ENCODE results near the gene FABP6. TPM values are rescaled to one million over a fixed set of nuclear protein-coding genes. Genes with fewer than 3 reads are reported as not detected.

The FABP6 gene
- total and polyA plus RNA-seq, 4 donors: 5.0 to 13.1 (median 6.3) TPM

DNA sequence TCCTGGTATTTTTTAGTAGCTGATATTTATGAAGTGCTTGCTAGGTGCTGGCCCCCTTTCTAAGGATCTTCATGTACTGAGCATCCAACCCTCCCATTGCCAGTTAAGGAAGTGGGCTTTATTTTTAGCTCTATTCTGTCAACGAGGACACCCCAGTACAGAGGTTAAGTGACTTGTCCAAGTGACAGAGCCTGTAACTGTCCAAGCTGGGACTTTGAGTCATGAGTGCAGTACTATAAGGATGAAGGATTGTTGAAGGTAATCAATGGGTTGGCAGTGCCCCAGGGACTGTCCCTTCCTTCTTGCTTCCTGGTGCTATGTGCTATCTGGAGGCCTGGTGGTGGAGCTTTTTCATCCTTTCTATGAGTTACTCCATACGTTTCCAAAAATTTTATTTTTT lies 18.0 kb upstream of the FABP6 start:
- 68 to 71% methylated on average over 2 of the region's 2 CpGs for WGBS, 2 donors
- H3K9me3 ChIP-seq (ENCODE audit: control insufficient read depth in 4 of 4, insufficient read depth in 3 of 4, low read length in 3 of 4): no peaks in the 10 kb centered on the region
- H3K9ac ChIP-seq (ENCODE audit: insufficient read depth in 1 of 2, low read length in 2 of 2): no peak overlapping the region
- no peak overlapping the region for H3K4me3 ChIP-seq
- ATAC-seq (ENCODE audit: insufficient read depth, low FRiP score) (no peak), DNase-seq (no peak)
- H3K27me3 ChIP-seq (ENCODE audit: control insufficient read depth in 3 of 3, insufficient read depth in 3 of 3, low read length in 2 of 3): no peaks in the 10 kb centered on the region
- H3K36me3 ChIP-seq (ENCODE audit: control insufficient read depth in 4 of 4, insufficient read depth in 4 of 4, low read length in 4 of 4): no peaks in the 10 kb centered on the region
- no peaks in the 10 kb centered on the region for H3K4me1 ChIP-seq (ENCODE audit: control insufficient read depth in 5 of 5, insufficient read depth in 5 of 5, low read length in 5 of 5)
- H3K27ac ChIP-seq (ENCODE audit: low read depth in 1 of 2, low read length in 1 of 2): no peak overlapping the region
- TF ChIP-seq, protein P1, sequence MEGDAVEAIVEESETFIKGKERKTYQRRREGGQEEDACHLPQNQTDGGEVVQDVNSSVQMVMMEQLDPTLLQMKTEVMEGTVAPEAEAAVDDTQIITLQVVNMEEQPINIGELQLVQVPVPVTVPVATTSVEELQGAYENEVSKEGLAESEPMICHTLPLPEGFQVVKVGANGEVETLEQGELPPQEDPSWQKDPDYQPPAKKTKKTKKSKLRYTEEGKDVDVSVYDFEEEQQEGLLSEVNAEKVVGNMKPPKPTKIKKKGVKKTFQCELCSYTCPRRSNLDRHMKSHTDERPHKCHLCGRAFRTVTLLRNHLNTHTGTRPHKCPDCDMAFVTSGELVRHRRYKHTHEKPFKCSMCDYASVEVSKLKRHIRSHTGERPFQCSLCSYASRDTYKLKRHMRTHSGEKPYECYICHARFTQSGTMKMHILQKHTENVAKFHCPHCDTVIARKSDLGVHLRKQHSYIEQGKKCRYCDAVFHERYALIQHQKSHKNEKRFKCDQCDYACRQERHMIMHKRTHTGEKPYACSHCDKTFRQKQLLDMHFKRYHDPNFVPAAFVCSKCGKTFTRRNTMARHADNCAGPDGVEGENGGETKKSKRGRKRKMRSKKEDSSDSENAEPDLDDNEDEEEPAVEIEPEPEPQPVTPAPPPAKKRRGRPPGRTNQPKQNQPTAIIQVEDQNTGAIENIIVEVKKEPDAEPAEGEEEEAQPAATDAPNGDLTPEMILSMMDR (IDR thresholded peaks at IDR 0.05; ENCODE audit: control extremely low read depth, extremely low read depth): no peak

DNA sequence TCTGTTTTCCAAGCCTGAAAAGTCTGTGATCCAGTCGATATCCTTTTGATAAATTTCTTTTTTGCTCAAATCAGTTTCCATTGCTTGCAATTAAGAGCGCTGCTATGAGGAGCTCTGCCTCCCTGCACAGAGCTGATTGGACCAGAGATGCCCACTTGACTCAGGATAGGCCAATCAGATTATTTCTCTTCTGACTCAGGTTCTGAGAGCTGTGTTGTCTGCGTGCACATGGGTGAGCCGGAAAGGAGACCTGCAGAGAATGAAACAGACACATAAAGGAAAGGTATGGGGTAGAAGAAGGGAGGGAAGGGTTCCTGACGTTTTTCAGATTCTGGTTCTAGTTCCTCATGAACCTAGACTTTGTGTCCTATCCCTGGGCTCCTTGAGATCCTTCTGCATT lies 15.8 kb upstream of the FABP6 start:
- Histone ChIP-seq H3K9me3 (ENCODE audit: control insufficient read depth in 4 of 4, insufficient read depth in 3 of 4, low read length in 3 of 4) (no peaks in the 10 kb centered on the region), H3K9ac (ENCODE audit: insufficient read depth in 1 of 2, low read length in 2 of 2) (no peak overlapping the region), H3K4me3 (no peak overlapping the region), H3K27ac (ENCODE audit: low read depth in 1 of 2, low read length in 1 of 2) (no peak overlapping the region), H3K36me3 (ENCODE audit: control insufficient read depth in 4 of 4, insufficient read depth in 4 of 4, low read length in 4 of 4) (no peaks in the 10 kb centered on the region), H3K4me1 (ENCODE audit: control insufficient read depth in 5 of 5, insufficient read depth in 5 of 5, low read length in 5 of 5) (no peaks in the 10 kb centered on the region), H3K27me3 (ENCODE audit: control insufficient read depth in 3 of 3, insufficient read depth in 3 of 3, low read length in 2 of 3) (no peaks in the 10 kb centered on the region)
- 73 to 85% methylated on average over 5 of the region's 5 CpGs for WGBS, 2 donors
- no peak for ATAC-seq (ENCODE audit: insufficient read depth, low FRiP score)
- no peak for DNase-seq
- TF ChIP-seq, protein P1 (IDR thresholded peaks at IDR 0.05; ENCODE audit: control extremely low read depth, extremely low read depth): no peak

DNA sequence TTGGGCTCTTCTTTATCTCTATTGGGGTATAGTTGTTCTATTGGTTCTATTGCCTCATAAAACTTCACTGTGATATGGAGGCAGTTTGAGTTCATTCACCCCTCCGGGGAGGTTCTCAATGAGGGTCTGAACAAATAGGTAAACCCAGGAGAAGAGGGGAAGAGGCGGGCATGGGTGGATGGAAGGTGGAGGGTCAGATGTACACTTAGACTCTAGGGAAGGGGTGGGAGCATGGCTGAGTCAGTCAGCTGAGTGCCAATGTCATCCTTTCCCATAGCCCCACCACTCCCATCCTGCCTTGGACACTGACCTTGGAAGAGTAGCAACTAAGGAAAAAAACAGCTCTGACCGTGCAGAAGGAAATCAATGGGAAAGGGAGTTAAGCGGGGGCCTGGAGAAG lies 9.9 kb upstream of the FABP6 start:
- ATAC-seq (ENCODE audit: insufficient read depth, low FRiP score) (no peak), DNase-seq (no peak)
- no peaks in the 10 kb centered on the region for H3K36me3 ChIP-seq (ENCODE audit: control insufficient read depth in 4 of 4, insufficient read depth in 4 of 4, low read length in 4 of 4)
- TF ChIP-seq, protein P1 (IDR thresholded peaks at IDR 0.05; ENCODE audit: control extremely low read depth, extremely low read depth): no peak
- no peak overlapping the region for H3K27ac ChIP-seq (ENCODE audit: low read depth in 1 of 2, low read length in 1 of 2)
- H3K9ac ChIP-seq (ENCODE audit: insufficient read depth in 1 of 2, low read length in 2 of 2): no peak overlapping the region
- H3K9me3 ChIP-seq (ENCODE audit: control insufficient read depth in 4 of 4, insufficient read depth in 3 of 4, low read length in 3 of 4): no peaks in the 10 kb centered on the region
- no peak overlapping the region for H3K4me3 ChIP-seq
- 68 to 76% methylated on average over 4 of the region's 4 CpGs for WGBS, 2 donors
- no peaks in the 10 kb centered on the region for H3K4me1 ChIP-seq (ENCODE audit: control insufficient read depth in 5 of 5, insufficient read depth in 5 of 5, low read length in 5 of 5)
- H3K27me3 ChIP-seq (ENCODE audit: control insufficient read depth in 3 of 3, insufficient read depth in 3 of 3, low read length in 2 of 3): no peaks in the 10 kb centered on the region

DNA sequence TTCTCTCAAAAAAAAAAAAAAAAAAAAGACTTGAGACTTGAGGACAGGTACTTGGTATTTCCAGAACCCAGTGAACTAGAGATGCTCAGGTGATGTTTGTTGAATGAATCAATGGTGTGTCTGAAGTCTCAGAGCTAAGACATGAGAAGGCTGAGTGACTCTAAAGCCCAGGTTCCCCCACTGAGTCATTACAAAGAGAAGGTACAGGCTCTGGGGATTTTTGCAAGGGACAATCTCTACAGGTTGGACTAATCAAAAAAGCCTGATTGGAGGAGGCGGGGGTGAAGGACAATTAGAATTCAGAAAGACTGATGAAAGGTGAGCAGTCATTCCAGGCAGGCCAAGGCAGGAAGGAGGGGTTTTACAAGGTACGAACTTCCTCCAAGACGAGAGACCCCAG lies 8.2 kb upstream of the FABP6 start:
- no peak overlapping the region for H3K9ac ChIP-seq (ENCODE audit: insufficient read depth in 1 of 2, low read length in 2 of 2)
- H3K27ac ChIP-seq (ENCODE audit: low read depth in 1 of 2, low read length in 1 of 2): no peak overlapping the region
- TF ChIP-seq, protein P1 (IDR thresholded peaks at IDR 0.05; ENCODE audit: control extremely low read depth, extremely low read depth): no peak
- no peaks in the 10 kb centered on the region for H3K27me3 ChIP-seq (ENCODE audit: control insufficient read depth in 3 of 3, insufficient read depth in 3 of 3, low read length in 2 of 3)
- 90 to 96% methylated on average over 3 of the region's 3 CpGs for WGBS, 2 donors
- DNase-seq (no peak), ATAC-seq (ENCODE audit: insufficient read depth, low FRiP score) (no peak)
- no peaks in the 10 kb centered on the region for H3K4me1 ChIP-seq (ENCODE audit: control insufficient read depth in 5 of 5, insufficient read depth in 5 of 5, low read length in 5 of 5)
- no peaks in the 10 kb centered on the region for H3K9me3 ChIP-seq (ENCODE audit: control insufficient read depth in 4 of 4, insufficient read depth in 3 of 4, low read length in 3 of 4)
- no peaks in the 10 kb centered on the region for H3K36me3 ChIP-seq (ENCODE audit: control insufficient read depth in 4 of 4, insufficient read depth in 4 of 4, low read length in 4 of 4)
- no peak overlapping the region for H3K4me3 ChIP-seq

Data from lung (tissue), 12 donors.